ENCODE results near the gene ENKD1. TPM values are rescaled to one million over a fixed set of nuclear protein-coding genes. Genes with fewer than 3 reads are reported as not detected.

The ENKD1 gene
- 20.8 and 21.4 TPM in 2 replicates for total RNA-seq (2016; rRNA removed; fragmentation: Illumina TruSeq; extraction: Trizol)
- total RNA-seq (2016; cell fraction: cytosol; rRNA removed; fragmentation: Illumina TruSeq; extraction: Trizol; ENCODE audit: low read depth): 10.8 and 12.4 TPM in 2 replicates
- total RNA-seq (2016; cell fraction: insoluble cytoplasmic fraction; rRNA removed; fragmentation: Illumina TruSeq; extraction: Trizol): 17.9 and 24.2 TPM in 2 replicates
- 17.6 and 19.5 TPM in 2 replicates for total RNA-seq (2016; cell fraction: membrane; rRNA removed; fragmentation: Illumina TruSeq; extraction: Trizol)
- 13.8 and 15.4 TPM in 2 replicates for total RNA-seq (2016; cell fraction: nucleus; rRNA removed; fragmentation: Illumina TruSeq; extraction: Trizol)
- 10.8 and 12.2 TPM in 2 replicates for polyA plus RNA-seq (2011; rRNA removed)
- polyA plus RNA-seq (2011; cell fraction: cytosol; rRNA removed): 6.0 and 11.2 TPM in 2 replicates
- 29.2 and 37.2 TPM in 2 replicates for polyA plus RNA-seq (2011; cell fraction: nucleus; rRNA removed)
- 9.4 and 12.3 TPM in 2 replicates for polyA plus RNA-seq (2012)
- 11.8 and 13.2 TPM in 2 replicates for polyA plus RNA-seq (2016; cell fraction: cytosol; fragmentation: Illumina TruSeq; extraction: Trizol; ENCODE audit: low read depth)
- polyA plus RNA-seq (2016; cell fraction: insoluble cytoplasmic fraction; fragmentation: Illumina TruSeq; extraction: Trizol; ENCODE audit: low read depth): 18.0 and 18.5 TPM in 2 replicates
- polyA plus RNA-seq (2016; cell fraction: membrane; fragmentation: Illumina TruSeq; extraction: Trizol; ENCODE audit: low read depth): 9.5 and 15.3 TPM in 2 replicates
- 33.6 and 35.0 TPM in 2 replicates for polyA plus RNA-seq (2016; cell fraction: nucleus; fragmentation: Illumina TruSeq; extraction: Trizol; ENCODE audit: insufficient read depth, low read depth)
- polyA minus RNA-seq (2011; rRNA and poly(A)+ RNA removed; ENCODE audit: low replicate concordance): 6.6 and 7.1 TPM in 2 replicates
- polyA minus RNA-seq (2011; cell fraction: cytosol; rRNA and poly(A)+ RNA removed): 4.5 and 7.8 TPM in 2 replicates
- polyA minus RNA-seq (2011; cell fraction: nucleus; rRNA and poly(A)+ RNA removed): 3.6 and 3.9 TPM in 2 replicates
- percentile 58 among the genes with signal in this experiment for Bru-seq, nascent RNA
- BruChase-seq, experiment 1, labeled RNA remaining after a 6-hour chase: percentile 66 among the genes with signal in this experiment
- percentile 63 among the genes with signal in this experiment for BruChase-seq, experiment 2, labeled RNA remaining after a 2-hour chase
- long read RNA-seq, experiment 1, partial matches to known transcripts: 0 of 5 reads
- long read RNA-seq, experiment 1, other reads (novel, unspliced or antisense): 3 of 5 reads
- long read RNA-seq, experiment 2, transcript ENKD1-201 (7 exons, 1,579 nt): major isoform, 31 of 57 reads
- long read RNA-seq, experiment 2, partial matches to known transcripts: 10 of 57 reads
- long read RNA-seq, experiment 2, other reads (novel, unspliced or antisense): 12 of 57 reads

DNA sequence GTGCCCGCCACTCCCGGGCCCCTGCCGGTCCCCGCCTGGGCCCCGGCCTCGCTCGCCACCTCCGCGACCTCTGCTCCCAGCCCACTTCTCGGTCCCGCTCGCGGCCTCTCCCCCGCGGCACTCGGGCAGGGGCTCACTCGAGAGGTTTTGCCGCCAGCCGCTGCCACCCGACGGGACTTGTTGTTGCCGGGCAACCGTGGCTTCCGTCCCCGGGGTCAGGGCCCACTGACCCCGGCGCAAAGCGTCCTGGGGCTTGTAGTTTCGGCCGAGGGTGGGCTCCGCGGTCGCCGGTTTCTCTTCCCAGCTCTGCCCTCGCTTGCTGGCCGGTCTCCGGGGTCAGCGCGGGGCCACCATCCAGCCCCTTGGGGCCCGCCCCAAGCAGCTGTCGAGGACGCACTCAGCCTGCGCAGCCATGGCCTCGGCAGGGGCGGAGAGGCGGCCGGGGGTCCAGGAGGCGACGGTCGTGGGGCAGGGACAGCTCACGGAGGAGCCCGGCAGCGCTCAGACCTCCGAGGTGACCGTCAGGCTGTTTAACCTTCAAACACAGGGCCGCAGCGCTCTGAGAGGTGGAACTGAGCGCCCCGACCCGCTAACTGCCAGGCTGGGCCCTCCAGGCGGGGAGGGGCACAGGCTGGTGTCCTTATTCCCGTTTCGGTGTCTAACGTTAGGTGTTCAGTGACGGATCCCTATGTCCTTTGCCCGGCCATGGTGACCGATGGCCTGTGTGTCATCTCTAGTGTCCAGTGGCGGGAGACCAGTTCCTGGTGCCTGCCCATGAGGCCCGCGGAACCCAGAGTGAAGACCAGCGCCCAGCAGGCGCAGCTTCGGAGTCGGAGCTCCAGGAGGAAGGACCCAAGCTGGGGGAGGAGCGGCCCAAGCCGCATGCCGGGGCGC is at the start of gene ENKD1, which contains the start of gene C16orf86:
TSS of gene ENKD1 (minus strand) at position 192 of the 894 bp plus-strand sequence. CDS start 308 bp downstream, outside the sequence.
TSS of gene C16orf86 (plus strand) at position 256 of the 894 bp plus-strand sequence. CDS start at position 413, 157 bp downstream.
- Histone ChIP-seq H2AFZ (ENCODE audit: low read length) (no peak within 1 kb of the TSS), H3K4me2 (ENCODE audit: low read depth, low read length) (peak within 1 kb of the TSS; percentile 98), H3K9ac (ENCODE audit: insufficient read depth, low read depth, low read length) (peak within 1 kb of the TSS; percentile 76), H3K4me3 (replicated peaks in 1 of 3; ENCODE audit: insufficient read depth in 1 of 3, low read depth in 2 of 3, low read length in 3 of 3) (peak within 1 kb of the TSS; percentile 77 to 96 (median 88)), H4K20me1 (ENCODE audit: insufficient read depth, low read length) (no peaks in the 10 kb centered on the region), H3K36me3 (replicated peaks in 1 of 2; ENCODE audit: control insufficient read depth in 1 of 2, insufficient read depth in 2 of 2, low read length in 2 of 2) (peaks cover 0 to 3% of the 10 kb centered on the region in 2 experiments; a peak in 1 of 5 replicates), H3K9me3 (ENCODE audit: low read length) (no peaks in the 10 kb centered on the region), H3K27me3 (ENCODE audit: control insufficient read depth in 1 of 2, insufficient read depth in 2 of 2, low read length in 2 of 2) (no peaks in the 10 kb centered on the region; a peak in 1 of 5 replicates), H3K27ac (ENCODE audit: extremely low read length, insufficient read depth, low read length) (peak within 1 kb of the TSS; percentile 67), H3K4me1 (ENCODE audit: insufficient read depth, low read length) (peaks cover 38% of the 10 kb centered on the region), H3K79me2 (ENCODE audit: insufficient read depth, low read length) (no peaks in the 10 kb centered on the region)
- ATAC-seq (peak; percentile 71), DNase-seq (ENCODE audit: low spot score) (peak; percentile 83), FAIRE-seq (peak; percentile 30)
- WGBS (ENCODE audit: low lambda C conversion rate): 7% methylated on average over 13 of the region's 78 CpGs
- BruUV-seq (replicated peaks): TSS peak; percentile 48
- ChIA-PET POLR2A (interaction anchor here (0.9 to 3.8 kb wide), 12 partner anchors 16 to 186 kb away, joined by 4 to 28 read pairs (median 5); partner anchors contain the start of genes ATP6V0D1, CTCF, GFOD2 and NUTF2), CTCF (ENCODE audit: low intra/inter-chr PET ratio, low total read pairs) (interaction anchor here (1.1 to 4.2 kb wide), 8 partner anchors 14 to 173 kb away, joined by 3 to 118 read pairs (median 8); partner anchors contain the start of genes CARMIL2 and CTCF)
- in situ Hi-C loops (cut with HindIII; ENCODE audit: extremely low pct_ligation_motif_present, low pct_unique_long_range_greater_than_20kb) (loop anchor here (5.0 to 10.0 kb wide), 2 partner anchors 140 to 268 kb away; partner anchors contain the start of genes CTRL, PSMB10, RANBP10 and TSNAXIP1), intact Hi-C loops (cut with micrococcal nuclease; ENCODE audit: unreplicated experiment) (no loop called here)
- TF ChIP-seq NKX3-1 (CRISPR knock-in tag; IDR thresholded peaks at IDR 0.05) (no peak; the same call in 1 of the 2 replicates), ZNF652 (CRISPR knock-in tag; IDR thresholded peaks at IDR 0.05; ENCODE audit: borderline replicate concordance, low read depth) (no peak), KDM1A (CRISPR knock-in tag; IDR thresholded peaks at IDR 0.05) (0 out of 2 replicates have a peak, but pooled peaks have one; percentile 6), ZNF160 (CRISPR knock-in tag; IDR thresholded peaks at IDR 0.05) (peak; percentile 71; the same call in 1 of the 2 replicates), ARID4A (CRISPR knock-in tag; IDR thresholded peaks at IDR 0.05; ENCODE audit: borderline replicate concordance) (peak; percentile 91), SRSF9 (IDR thresholded peaks at IDR 0.05; ENCODE audit: borderline replicate concordance, insufficient read depth, low read depth, low read length, poor library complexity, severe bottlenecking) (no peak), MAFG (CRISPR knock-in tag; IDR thresholded peaks at IDR 0.05) (peak; percentile 11; the same call in 1 of the 2 replicates), ZNF577 (CRISPR knock-in tag; IDR thresholded peaks at IDR 0.05; ENCODE audit: borderline replicate concordance, low read depth) (no peak)
- TF ChIP-seq, protein P1, sequence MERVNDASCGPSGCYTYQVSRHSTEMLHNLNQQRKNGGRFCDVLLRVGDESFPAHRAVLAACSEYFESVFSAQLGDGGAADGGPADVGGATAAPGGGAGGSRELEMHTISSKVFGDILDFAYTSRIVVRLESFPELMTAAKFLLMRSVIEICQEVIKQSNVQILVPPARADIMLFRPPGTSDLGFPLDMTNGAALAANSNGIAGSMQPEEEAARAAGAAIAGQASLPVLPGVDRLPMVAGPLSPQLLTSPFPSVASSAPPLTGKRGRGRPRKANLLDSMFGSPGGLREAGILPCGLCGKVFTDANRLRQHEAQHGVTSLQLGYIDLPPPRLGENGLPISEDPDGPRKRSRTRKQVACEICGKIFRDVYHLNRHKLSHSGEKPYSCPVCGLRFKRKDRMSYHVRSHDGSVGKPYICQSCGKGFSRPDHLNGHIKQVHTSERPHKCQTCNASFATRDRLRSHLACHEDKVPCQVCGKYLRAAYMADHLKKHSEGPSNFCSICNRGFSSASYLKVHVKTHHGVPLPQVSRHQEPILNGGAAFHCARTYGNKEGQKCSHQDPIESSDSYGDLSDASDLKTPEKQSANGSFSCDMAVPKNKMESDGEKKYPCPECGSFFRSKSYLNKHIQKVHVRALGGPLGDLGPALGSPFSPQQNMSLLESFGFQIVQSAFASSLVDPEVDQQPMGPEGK (CRISPR knock-in tag; IDR thresholded peaks at IDR 0.05): peak; percentile 8; the same call in 1 of the 2 replicates

Data from HepG2 (cell line).